Stimulated activated CD4-positive, alpha-beta T cell treated with anti-CD3 and anti-CD28 coated beads, Interleukin-4, amount 100 ng/mL, for 24 hours (primary cell): ENCODE data around the gene ALS2.
A peak's percentile ranks its signal among the peaks of the same experiment; 100 is the strongest.
"Not testable (repeated sequence)": the region's sequence is repeated elsewhere in the genome, so short reads cannot be mapped to it uniquely, and the experiment has no call there.

ENCODE experiments used
- DNase-seq: peaks from one replicate; pipeline ENCODE4 v3.0.0-alpha.2; 2020

ALS2 gene

GRCh38 chr2:201746551-201746950 is 34.2 kb downstream of the ALS2 start:
- DNase-seq = no peak

- no peak for DNase-seq
Observed at GRCh38 chr2:201735486-201735885, 45.2 kb downstream of the ALS2 start.

- no peak for DNase-seq
Observed at GRCh38 chr2:201734111-201734510, 46.6 kb downstream of the ALS2 start.

GRCh38 chr2:201733544-201733943 is 47.2 kb downstream of the ALS2 start:
- no peak for DNase-seq

- no peak for DNase-seq
Observed at GRCh38 chr2:201730651-201731285, 50.0 kb downstream of the ALS2 start.

GRCh38 chr2:201715459-201715858 is 65.3 kb downstream of the ALS2 start:
- no peak for DNase-seq

DNA sequence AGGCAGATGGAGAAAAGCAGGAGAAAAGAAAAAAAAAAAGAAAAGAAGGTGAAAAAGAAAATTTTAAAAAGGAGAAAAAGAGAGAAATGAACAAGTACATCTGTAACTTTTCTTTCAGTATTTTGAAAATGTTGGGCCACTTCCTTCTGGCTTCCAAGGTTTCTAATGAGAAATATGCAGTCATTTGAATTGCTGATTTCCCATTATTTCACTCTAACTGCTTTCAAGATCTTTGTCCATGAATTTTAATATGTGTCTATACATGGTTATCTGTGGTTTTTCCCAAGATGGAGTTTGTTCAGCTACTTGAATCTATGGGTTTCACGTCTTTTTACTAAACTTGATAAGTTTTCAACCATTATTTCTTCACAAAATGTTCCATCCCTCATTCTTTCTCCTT is 68.0 kb downstream of the ALS2 start:
- no peak for DNase-seq

DNA sequence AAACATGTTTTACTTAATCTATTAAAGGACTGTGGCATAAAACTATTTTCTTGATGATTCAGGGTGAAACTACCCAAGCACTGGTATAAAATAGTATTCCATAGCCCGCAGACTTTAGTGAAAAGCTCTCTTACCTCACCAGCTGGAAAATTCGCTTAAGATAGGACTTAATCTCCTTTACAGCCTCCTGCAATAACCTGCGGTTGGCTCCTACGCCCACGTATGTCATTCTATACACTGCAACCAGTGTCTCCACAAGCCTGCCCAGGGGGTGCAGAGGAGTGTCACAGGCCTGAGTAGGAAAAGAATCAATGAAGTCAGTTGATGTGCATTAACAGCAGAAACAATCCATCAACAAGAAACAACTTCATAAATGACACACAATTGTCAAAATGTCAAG is 71.0 kb downstream of the ALS2 start:
- no peak for DNase-seq

GRCh38 chr2:201709049-201709448 is 71.7 kb downstream of the ALS2 start:
- no peak for DNase-seq

GRCh38 chr2:201707753-201708152 is 73.0 kb downstream of the ALS2 start:
- DNase-seq = no peak

DNA sequence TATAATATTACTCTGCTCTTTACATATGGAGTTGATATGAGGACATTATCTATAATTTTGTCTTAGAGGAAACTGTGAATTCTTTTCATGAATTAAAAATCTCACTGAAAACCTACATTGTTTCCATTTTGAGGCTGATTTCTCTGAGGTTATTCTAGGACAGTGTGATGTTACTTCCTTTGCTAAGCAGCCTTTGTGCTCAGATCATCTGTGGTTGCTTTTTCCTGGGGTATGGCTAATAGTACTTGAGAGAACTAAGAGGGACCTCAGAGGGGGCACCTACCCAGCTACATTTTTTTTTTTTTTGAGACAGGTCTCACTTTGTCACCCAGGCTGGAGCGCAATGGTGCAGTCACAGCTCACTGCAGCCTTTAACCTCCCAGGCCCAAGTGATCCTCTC is 73.6 kb downstream of the ALS2 start:
- no peak for DNase-seq

DNA sequence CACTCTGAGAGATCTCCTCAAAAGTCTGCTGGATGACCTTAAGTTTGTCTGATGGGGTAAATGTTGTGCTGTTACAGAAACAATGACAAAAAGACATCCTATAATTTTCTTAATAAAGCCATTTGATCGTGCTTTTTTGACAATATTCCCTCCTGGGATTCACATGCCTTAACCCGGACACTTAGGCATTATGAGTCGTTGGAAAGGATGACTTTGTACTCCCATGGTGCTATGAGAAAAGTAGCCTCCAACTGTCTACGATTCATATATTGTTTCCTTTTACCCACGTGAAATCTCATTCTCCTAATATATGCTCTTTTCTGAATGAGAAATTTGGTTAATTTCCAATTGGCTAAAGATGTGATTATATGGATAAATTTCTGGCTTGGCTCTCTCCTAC is 76.2 kb downstream of the ALS2 start:
- no peak for DNase-seq

DNA sequence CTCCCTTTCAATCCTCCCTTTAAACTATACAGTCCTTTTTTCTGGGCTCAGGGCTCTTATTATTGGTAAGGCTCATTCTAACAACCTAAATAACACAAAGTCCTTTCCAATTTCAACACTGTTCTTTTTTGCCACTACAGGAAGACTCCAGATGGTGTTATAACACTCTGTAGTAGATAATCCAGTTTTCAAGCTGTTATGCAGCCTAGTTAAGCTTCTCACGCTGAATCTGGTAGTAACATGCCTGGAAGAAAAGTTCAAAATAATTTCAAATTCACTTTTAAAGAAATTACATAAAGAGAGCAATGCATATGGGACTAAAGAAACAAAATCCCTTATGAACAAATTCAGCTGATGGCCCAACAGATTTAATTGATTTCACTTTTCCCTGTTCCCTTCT is 79.1 kb downstream of the ALS2 start:
- no peak for DNase-seq

GRCh38 chr2:201699416-201699815 is 81.3 kb downstream of the ALS2 start:
- no peak for DNase-seq

GRCh38 chr2:201698588-201699226 is 82.0 kb downstream of the ALS2 start, which contains the start of gene MPP4:
Gene MPP4 (minus strand): TSS chr2:201698644. CDS start chr2:201693954, 4,690 bp downstream.
- DNase-seq = no peak

DNA sequence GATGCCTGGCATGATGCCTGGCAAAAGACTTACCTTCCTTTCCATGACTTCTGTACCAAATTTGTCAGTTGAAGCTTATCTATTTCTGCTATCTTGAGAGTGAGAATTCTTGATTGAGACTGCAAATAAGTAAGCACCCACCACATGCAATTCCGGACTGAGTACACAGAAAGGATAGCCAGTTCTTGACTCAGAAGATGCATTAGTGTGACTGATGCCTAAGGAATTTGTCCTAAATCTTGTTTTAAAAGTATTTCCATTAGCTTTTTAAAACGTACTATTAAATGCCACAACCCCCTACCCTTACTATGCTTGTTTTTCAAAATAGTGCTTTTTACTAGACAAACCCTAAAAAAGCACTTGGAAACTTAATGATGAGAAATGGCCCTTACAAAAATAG is 82.8 kb downstream of the ALS2 start:
- DNase-seq = no peak

DNA sequence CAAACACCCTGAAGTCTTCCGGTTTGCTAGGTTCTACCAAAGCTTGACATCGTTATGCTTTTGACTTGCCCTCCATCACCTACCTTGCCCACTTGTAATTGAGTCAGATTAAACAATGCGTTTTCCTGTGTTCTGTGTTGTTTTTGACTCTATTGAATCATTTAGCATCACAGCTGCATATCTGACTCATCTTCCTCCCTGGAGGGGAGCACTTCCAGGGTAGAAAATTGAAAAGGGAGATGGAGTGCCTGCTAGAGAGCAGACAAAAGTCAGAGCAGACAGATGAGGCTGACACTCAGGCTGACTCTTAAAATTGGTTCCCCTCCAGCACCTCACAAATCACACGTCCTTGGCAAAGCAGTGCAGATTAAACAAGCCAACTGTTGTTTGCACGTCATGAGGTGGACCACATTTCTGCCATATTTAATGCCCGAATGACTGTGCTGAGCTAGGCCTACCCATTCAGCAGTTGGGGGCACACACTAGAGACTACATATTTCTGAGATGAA is 84.5 kb downstream of the ALS2 start:
- DNase-seq = no peak

DNA sequence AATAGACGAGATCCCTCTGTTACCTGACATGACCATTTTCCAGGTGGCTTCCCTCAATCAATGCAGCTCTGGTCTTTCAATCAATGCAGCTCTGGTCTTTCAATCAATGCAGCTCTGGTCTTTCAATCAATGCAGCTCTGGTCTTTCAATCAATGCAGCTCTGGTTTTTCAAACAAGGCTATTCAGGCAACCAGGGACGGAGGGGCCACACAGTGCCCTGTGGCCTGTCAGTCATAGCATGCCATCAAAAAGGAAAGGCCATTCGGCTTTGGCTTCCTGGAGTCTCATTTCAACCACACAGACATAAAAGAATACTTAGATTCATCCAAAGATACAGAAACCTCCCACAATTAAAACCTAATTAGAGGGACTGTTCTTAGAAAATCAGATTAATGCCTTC is 95.6 kb downstream of the ALS2 start:
- DNase-seq = no peak

DNA sequence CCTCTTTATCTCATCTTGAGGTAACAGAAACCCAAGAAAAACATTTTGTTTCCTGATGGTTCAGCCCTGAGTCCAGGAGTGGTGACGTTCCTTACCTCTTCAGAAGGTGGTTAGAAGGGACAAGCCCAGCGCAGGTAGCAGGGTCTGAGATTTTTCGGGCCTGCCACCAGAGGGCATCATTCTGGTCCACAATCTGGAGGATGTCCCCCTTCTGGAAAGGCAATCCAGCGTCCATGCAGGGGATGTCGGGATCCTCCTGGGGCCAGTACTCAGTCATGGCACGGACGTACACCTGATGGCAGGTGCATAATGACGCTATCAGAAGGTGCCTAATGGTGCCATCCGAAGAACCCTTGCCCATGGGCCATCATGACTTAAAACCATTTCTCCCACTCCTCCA is 100.0 kb downstream of the ALS2 start:
- DNase-seq = peak; percentile 5

DNA sequence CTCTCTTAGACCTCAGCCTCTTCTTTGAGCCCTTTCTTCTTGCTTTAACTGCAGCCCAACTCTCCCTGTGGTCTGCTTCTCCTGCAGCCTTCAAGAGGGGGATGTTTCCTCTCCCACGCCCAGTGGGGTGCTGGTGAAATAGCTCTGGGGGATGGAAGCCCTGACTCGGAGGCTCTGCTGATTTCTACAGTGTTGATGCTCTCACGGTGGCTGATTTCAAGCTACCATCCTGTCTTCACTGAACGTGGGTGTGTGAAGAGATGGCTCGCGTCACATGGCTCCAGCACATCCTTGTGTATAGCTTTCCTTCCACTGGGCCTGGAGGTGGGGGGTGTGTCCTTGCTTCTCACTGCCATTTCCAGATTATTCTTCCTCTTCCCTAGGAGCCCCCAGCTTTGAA is 102.3 kb downstream of the ALS2 start:
- DNase-seq = no peak

DNA sequence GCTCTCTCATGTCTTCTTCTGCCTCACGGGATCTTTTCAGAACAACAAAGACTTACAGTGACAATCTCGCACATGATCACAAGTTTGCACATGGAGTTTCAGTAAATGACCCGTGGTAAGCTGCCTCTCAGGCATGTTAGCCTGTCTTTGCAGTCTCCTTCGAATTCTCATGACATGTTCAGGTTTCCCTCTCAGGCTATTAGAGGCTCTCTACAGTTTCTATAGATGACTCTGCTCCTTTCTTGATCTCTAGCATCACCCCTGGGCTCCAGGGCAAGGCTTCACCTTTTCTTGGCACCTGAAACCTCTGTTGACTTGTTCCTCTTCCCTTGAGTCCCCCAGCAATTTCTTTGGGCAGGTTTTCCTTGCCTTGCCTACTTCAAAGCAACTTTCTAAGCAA is 105.3 kb downstream of the ALS2 start:
- no peak for DNase-seq

DNA sequence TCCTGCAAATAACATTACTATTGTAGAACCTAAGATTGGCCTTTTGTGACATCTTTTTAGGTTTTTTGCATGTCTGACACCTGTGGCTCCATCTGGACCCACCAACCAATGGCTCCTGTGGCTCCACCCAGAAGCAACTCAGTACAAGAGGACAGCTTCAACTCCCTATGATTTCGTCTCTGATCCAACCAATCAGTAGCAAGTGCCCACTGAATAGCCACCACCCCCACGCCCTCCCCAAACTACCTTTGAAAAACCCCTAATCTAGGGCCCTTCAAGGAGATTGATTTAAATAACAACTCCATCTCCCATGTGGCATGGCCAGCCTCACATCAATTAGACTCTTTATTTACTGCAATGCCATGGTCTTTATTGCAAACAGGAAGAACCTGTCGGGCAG is 105.9 kb downstream of the ALS2 start:
- DNase-seq = no peak

DNA sequence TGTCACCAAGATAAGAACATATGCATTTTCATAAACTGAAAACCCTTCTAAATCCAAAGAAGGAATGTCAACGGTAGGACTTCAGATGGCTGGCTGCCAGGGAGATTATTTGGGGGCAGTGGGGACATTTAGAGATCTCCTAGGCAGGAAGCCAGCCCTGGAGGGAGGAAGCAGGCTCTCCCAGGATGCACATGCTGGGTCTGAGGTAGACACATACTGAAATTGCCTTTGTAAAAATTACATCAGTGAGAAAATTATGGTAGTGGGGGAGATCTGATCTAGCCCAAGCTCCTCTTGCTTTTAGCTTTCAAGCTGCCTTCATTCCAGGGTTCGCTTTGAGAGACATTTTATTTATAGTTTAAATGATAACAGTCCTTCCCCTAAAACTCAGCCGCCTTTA is 106.4 kb downstream of the ALS2 start:
- DNase-seq = no peak

- no peak for DNase-seq
Observed at GRCh38 chr2:201673546-201673945, 107.2 kb downstream of the ALS2 start.

DNA sequence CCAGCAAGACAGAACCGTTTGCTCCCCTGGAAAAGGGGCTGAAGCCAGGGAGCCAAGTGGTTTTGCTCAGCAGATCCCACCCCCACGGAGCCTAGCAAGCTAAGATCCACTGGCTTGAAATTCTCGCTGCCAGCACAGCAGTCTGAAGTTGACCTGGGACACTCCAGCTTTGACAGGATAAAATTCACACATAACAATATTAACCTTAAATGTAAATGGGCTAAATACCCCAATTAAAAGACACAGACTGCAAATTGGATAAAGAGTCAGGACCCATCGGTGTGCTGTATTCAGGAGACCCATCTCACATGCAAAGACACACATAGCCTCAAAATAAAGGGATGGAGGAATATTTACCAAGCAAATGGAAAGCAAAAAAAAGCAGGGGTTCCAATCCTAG is 109.5 kb downstream of the ALS2 start:
- not testable (repeated sequence) for DNase-seq
